HG03097 (cell line): ENCODE measurements around the gene KNG1.
"Not testable (repeated sequence)": the region's sequence is repeated elsewhere in the genome, so short reads cannot be mapped to it uniquely, and the experiment has no call there.

Experiments
- ATAC-seq: cut with Tn5 transposase; IDR thresholded peaks from one replicate; pipeline ENCODE4 v1.9.1; 2021; ENCODE audit not compliant: unreplicated experiment, low FRiP score

The KNG1 gene

DNA sequence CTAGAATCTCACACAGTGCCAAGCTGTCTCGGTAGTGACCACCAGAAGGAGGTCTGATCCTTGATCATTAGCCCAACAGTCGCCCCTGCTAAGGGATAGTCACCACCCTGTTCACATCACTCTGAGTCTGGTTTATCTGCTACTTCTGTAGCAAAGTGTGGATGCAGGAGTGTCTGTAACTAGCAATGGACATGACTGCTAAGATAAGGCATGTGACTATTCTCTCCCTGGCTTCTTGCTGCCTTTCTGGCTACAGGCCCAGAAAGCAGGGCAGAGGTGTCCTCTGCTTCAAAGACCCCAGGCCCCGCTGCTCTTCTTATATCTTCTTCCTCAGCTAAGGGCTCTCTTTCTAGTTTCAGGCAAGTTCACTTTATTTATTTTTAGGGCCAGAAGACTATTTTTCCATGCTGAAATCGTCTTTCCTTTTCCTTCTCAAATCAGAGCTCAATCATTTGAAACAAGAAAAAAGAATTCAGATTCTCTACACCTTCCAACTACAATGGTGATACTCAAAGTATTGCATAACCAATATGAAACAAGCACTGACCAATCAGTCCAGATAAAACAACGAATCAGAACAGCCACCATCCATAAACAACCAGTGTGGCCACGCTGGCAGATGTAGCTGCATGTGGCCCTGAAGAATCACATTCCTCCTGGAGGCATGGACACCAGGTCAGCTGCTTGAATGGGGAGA lies 8.0 kb upstream of the KNG1 start:
- no peak for ATAC-seq

DNA sequence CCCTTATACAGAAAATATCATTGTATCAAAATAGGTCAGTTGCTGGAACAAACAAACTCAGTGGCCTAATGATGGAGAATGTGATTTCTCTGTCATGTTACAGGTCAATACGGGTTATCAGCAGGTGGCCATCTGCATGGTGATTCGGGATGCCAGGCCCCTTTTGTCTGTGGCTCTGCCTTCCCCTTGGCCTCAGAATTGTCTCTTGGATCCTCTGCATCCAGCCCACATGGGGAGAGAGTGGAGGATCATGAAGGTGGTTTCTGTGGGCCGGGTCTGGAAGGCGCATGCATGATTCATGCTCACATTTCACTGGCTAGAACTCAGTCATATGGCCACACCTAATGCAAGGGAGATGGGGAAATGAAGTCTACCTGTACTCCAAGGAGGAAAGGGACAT lies 6.5 kb upstream of the KNG1 start:
- ATAC-seq = not testable (repeated sequence)

DNA sequence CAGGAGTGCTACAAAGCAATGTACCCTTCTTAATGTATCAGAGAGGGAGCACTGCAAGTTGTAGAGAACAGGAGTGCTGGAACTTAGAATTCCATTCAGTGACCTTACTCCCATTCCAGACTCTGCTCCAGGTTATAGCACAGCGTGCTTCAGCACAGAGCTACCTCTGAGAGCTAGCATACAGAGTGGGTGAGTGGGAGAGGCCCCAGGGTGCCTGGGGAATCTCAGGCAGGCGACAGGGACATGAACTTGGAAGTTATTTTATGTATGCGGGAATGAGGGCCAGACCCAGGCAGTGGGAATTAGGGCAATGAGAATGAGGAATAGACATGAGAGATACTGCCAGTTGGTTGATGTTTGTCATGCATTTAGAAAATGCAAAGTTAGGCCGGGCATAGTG lies 3.7 kb upstream of the KNG1 start:
- ATAC-seq = no peak

DNA sequence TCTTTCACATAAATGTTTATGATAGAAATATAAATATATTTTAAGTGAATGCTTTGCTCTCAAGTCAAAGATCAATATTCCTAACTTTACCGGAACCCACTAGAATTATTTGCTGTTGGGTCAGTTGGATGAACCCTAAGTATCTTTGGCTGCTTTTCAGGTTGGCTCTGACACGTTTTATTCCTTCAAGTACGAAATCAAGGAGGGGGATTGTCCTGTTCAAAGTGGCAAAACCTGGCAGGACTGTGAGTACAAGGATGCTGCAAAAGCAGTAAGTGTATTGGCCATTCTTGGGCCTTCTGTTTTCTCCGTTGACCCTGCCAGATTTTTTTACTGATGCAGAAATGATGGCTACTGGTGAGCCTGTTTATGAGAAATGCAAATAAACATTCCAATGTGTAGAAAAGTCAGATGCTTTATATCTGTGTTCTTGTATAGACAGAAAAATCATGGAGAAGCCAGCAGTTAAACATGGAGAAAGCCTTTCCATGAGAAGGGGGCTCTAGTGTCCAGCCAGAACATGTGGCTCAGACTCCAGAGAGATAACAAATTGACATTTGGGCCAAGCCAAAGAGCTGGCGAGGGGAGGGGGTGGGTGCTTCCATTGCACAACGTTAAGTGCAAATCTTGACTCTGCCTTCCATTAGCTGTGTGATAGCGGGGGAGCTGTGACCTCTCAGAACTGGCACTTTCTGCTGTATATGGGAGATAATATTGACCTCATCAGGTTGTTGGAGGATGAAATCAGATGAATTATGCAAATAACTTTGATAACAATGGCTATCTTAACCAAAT lies 3.0 kb downstream of the KNG1 start:
- ATAC-seq = no peak

DNA sequence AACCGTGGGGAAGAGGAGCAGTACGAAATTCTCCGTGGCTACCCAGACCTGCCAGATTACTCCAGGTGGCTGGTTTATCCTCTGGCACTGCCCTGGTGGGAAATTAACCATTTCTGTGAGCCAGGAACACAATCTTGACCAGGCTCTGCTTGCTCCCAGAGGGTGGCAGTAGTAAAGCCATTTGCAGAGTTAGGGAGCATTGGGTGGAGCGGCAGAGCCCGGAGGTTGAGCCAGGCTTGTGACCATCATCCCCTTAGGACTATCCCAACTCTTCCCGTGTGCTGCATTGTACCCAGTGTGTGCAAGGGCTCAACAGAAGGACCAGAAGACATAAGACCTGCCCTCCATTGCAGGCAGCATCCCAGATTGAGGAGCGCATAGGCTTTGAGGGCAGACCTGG lies 5.3 kb downstream of the KNG1 start:
- no peak for ATAC-seq

DNA sequence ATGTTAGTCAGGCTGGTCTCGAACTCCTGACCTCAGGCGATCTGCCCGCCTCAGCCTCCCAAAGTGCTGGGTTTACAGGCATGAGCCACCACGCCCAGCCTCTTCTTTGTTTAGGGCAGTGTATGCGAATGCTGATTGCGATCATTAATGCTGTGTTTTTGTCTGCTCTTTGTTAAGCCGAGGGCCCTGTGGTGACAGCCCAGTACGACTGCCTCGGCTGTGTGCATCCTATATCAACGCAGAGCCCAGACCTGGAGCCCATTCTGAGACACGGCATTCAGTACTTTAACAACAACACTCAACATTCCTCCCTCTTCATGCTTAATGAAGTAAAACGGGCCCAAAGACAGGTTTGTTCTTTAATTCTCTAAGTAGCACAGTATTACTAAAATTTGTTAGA lies 7.8 kb downstream of the KNG1 start:
- no peak for ATAC-seq

DNA sequence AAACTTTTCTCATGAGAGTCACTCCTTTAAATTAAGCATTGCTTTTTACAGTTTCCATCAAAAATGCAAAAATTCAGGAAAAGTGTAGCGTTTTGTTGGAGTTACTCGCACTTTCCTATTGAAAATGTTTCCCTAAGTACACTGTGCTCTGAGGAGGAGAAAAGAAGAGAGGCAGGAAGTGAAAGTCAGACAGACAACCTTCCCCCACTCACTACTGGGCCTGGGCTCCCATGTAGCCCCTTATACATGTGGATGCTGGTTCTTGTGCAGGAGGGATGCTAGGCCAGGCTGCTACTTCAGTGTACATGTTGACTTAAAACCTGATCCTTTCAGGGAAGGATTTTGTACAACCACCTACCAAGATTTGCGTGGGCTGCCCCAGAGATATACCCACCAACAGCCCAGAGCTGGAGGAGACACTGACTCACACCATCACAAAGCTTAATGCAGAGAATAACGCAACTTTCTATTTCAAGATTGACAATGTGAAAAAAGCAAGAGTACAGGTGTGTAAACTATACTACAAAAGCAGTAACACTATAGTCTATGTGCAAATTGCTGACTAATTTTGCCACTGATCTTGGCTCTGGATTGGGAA lies 15.1 kb downstream of the KNG1 start:
- ATAC-seq = no peak

DNA sequence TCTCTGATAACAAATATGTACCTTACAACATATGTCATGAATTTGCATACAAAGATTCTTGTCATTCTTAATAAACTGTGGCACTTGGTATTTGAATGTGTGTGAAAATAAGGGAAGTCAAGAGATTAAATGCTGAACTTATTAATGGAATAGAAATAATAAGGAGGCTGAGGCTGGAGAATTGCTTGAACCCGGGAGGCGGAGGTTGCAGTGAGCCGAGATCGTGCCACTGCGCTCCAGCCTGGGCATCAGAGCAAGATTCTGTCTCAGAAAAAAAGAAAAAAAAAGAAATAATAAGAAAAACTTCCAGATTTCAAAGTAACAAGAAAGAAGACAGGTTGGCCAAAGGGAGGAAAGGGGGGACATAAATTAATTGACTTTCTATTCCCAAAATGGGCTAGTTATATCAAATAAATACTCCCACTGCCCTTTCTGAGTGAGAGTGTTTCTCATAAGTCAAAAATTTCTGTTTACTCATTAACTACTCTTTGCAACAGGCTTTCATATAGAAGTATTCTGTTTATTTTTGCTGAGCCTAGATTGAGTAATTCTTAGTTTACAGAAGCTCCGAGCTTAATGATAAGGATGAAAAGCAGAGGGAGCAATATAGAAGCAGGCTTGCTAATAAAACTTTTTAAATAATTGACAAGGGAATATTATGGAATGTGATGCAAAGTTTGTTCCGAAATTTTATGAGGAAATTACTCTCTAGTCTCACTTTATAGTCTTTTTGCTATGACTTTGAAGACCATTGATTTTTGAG lies 25.6 kb downstream of the KNG1 start:
- ATAC-seq = no peak

DNA sequence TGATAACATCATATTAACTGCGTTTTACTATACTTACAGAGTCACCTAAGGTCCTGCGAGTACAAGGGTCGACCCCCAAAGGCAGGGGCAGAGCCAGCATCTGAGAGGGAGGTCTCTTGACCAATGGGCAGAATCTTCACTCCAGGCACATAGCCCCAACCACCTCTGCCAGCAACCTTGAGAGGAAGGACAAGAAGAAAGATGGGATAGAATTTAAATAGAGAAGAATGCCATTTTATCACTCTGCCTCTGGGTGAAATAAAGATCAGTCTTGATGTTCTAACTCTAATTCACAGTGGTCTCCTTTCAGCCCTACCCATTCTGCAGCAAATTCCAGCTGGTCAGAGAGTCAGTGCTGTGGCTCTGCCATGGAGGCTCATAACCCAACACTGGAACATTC lies 26.5 kb downstream of the KNG1 start:
- ATAC-seq = no peak

DNA sequence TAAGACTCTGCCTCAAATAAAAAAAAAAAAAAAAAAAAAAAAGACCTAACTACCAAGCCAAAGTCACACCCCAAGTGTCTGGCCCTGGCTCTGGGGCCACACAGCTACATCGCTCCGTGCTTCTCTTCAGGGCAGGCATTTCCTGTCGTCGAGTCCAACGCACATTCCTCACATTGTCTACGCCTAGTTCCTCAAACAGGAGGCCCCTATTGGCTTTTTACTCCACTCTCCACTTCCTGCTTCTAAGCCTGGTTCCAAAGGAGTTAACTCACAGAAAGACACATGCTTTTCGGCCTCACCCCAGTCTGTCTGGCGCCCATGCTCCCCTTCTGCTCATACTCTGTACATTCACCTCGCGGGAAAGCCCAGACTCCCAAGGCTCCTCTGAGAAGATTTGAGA lies 28.8 kb downstream of the KNG1 start:
- no peak for ATAC-seq

DNA sequence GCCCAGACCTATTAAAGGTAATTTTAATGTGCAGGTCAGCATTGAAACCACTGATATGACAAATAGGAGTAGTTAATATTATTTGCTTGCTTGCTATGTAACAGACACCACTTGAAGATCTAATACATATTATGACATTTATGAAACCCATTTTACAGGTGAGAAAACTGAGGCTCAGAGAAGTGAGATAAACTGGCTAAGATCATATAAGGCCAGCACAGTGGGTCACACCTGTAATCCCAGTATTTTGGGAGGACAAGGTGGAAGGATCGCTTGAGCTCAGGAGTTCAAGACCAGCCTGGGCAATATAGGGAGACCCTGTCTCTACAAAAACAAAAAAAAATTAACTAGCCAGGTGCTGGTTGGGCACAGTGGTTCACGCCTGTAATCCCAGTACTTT lies 33.2 kb downstream of the KNG1 start:
- no peak for ATAC-seq

DNA sequence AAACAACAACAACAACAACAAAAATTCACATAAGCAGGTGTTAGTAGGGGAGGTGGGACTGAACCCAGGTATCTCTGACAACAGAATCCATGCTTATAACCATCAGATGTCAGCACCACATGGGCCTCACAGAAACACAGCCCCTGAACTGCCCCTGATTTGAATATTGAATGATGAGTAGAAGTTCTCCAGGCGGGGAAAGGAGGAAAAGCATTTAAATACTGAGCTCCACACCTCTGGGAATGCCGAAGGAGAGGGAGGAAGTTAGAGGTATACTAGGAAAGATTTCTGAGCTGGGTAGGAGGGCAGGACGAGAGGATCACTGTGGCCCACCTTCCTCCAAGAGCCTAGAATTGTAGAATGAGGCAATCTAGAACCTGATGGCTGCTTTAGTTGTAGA lies 34.3 kb downstream of the KNG1 start:
- no peak for ATAC-seq

DNA sequence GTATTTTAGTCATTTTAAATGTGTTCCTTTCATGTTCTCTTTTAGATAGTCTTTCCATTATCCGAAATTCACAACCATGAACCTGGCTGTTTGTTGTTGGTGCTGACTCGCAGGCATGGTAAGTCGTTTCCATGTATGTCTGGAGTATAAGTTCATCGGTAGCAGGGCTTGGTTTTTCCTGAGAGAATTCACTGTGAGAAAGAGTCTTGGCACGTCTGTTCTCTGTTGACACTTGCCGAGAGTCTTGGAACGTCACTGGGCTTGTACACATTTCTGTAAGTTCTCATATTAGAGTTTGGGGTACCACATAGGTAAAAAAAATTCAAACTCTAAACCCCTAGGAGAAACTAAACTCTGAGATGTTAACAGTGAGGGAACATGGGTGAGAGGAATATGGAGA lies 36.8 kb downstream of the KNG1 start:
- ATAC-seq = no peak

DNA sequence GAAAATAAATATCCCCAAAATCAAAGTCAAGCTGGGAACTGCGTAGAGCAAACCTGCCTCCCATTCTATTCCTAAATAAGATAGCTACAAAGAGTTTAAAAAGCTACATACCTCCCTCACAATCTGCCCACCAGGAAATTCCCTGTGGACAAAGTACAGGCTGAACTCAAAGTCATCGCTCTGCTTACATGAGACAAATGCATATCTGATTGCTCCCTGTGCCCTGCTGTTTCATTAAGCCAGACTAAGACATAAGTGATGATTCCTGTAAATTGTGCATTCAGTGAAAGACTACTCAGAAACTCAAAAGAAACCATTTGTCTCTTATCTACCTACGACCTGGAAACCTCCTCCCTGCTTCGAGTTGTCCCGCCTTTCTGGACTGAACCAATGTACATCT lies 37.7 kb downstream of the KNG1 start:
- ATAC-seq = no peak

DNA sequence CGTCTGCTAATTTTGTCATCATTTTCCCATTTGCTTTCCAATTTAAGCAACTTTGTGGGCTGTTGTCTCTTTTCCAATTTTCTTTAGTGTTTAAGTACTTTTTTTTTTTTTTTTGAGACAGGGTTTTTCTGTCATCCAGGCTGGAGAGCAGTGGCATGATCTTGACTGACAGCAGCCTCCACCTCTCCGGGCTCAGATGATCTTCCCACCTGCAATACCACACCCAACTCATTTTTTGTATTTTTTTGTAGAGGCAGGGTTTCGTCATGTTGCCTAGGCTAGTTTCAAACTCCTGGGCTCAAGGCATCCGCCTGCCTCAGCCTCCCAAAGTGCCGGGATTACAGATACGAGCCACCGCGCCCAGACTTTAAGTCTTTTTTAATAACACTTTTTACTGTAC lies 40.1 kb downstream of the KNG1 start:
- ATAC-seq = no peak

DNA sequence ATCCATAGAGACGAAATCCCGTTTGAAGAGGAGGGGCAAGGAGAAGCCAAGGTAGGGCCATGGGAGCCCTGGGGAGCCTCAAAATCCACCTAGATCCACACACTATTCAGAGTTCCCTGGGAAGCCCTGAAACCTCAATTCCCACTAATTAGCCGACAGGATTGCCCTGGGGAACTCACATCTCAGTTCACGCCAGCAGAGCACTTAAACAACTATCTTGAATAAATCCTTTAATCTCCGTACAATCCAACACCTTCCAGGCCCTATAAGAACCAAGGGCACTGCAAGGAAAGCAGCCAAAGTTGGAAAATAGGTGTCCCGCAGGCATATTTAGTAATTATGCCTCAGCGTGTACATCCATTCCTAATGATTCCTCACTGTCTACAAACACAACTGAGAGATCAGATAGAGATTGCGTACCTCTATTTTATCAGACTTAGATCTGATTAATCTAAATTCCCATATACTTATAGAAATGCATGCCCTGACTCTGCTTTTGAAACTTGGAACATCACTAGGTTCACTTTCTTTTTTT lies 40.6 kb downstream of the KNG1 start:
- ATAC-seq = no peak

DNA sequence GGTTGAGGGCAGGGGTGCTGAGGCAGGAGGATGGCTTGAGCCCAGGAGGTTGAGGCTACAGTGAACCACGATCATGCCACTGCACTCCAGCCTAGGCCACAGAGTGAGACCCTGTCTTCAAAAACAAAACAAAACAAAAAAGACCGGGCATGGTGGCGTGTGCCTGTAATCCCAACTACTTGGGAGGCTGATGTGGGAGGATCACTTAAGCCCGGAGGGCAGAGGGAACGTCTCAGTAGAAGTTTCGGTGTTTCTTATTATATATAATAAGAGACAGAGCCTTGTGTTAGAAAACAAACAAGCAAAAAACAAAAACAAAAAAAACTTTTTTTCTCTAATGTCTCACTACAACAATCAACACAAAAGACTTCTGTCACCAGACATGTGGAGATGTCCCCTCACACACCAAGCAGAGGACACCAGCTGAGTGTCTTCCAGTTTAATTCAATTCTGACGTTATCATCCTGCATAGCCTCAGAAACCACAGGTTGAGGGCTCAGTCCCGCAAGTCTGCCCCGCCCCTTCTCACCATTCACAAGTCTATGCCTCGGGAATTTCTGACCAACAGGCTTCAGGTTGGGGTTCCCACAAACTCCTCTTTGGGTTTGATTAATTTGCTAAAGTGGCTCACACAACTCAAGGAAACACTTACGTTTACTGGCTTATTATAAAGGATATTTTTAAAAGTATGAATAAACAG lies 42.2 kb downstream of the KNG1 start:
- no peak for ATAC-seq

DNA sequence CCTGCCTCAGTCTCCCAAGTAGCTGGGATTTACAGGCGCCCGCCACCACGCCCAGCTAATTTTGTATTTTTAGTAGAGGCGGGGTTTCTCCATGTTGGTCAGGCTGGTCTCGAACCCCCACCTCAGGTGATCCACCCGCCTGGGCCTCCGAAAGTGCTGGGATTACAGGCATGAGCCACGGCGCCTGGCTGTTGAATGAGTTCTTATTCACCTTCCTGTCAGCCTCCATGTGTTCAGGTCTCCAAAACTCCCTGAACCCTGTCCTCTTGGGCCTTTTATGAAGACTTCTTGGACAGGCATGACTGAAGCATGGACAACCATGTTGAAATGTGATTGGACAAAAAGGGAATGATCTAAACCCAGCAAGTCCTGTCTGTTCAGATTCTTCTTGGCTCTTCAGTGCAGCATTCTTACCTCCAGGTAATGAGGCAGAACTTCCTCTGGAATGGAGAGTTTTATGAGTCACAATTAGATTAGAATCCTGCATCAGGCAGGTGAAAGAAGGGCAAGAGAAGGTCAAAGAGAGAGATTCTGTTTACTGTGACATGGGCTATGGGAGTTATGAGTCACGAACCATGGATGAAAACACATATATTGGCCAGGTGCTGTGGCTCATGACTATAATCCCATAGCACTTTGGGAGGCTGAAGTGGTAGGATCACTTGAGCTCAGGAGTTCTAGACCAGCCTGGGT lies 43.1 kb downstream of the KNG1 start:
- ATAC-seq = no peak

DNA sequence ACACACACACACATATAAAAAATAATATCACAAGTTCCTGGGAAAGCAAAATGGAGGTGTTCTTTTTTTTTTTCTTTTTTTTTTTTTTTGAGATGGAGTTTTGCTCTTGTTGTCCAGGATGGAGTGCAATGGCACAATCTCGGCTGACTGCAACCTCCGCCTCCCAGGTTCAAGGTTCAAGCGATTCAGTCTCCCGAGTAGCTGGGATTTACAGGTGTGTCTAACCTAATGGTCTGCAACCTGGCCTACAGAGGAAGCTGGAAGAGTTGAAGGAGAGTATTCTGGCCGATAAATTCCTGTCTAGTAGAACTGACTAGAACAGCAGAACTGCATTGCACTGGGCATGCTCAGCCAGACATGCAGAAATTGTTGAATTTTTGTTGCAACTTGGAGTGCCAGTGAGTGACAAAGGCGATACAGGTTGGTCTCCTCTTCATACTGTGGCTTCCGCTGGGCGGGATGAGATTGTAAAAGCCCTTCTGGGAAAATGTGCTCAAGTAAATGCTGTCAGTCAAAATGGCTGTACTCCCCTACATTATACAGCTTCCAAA lies 43.8 kb downstream of the KNG1 start:
- ATAC-seq = no peak
